SK-N-MC (cell line): ENCODE data around the gene CREB5.

ENCODE experiments used
- EZH2 ChIP-seq: fragments of 200-600 bp; sonication (generic); IDR thresholded peaks from one replicate; pipeline ENCODE4 v1.6.1; 2017; ENCODE audit warnings: antibody characterized with exemption
- FOXP2 ChIP-seq: optimal IDR thresholded peaks from 2 replicates; pipeline ENCODE3; 2011; ENCODE audit warnings: mild to moderate bottlenecking, moderate library complexity; ENCODE audit not compliant: insufficient read depth; ENCODE audit errors: extremely low read length, control extremely low read depth
- POLR2AphosphoS5 ChIP-seq: IDR thresholded peaks from 2 replicates; pipeline ENCODE4 v1.6.1; 2012; ENCODE audit warnings: mild to moderate bottlenecking, low read depth, low read length, borderline replicate concordance

DNA sequence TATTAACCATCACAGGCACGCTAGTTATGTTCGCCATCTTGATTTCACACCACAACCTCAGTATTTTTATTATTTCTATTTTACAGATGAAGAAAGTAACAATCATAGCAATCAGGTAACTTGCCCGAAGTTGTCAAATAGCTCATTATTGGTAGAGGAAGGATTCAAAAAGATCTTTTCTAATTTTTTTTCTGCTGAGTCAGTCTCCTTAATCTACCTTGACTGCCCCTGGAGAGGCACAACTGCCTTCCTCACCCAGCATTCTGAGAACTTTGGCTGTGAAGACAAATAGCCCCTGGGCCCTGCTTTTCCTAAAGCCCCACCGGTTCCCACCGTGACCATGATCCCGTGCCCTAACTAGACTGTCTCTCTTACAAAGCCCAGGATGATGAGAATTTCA lies 446.6 kb downstream of the CREB5 start:
- TF ChIP-seq POLR2AphosphoS5 (no peak), EZH2 (no peak), FOXP2 (no peak)
